GM23338 (cell line): ENCODE results near the gene PCDHB4. TPM values are rescaled to one million over a fixed set of nuclear protein-coding genes. Genes with fewer than 3 reads are reported as not detected.
"Not testable (repeated sequence)": the region's sequence is repeated elsewhere in the genome, so short reads cannot be mapped to it uniquely, and the experiment has no call there.

ENCODE experiments used
- ATAC-seq: fragments of 200-7000 bp; cut with Tn5 transposase; 3 replicates; pipeline ENCODE4 v1.9.1; 2020
- DNase-seq: peaks from one replicate; pipeline ENCODE4 v3.0.0-alpha.2; 2015; ENCODE audit warnings: low spot score
- H2AFZ ChIP-seq: fragments of 200-600 bp; sonication (generic); 2 replicates; pipeline ENCODE4 v1.8.0; 2016; ENCODE audit warnings: antibody characterized with exemption, mild to moderate bottlenecking, moderate library complexity
- H3F3A ChIP-seq: fragments of 200-600 bp; sonication (generic); replicated peaks from 2 replicates; pipeline ENCODE4 v1.8.0; 2017; ENCODE audit warnings: antibody characterized with exemption, mixed run types, low read depth
- H3K27ac ChIP-seq: fragments of 200-600 bp; sonication (generic); 2 replicates; pipeline ENCODE4 v1.6.1; 2016; ENCODE audit warnings: low read depth
- H3K27me3 ChIP-seq: fragments of 200-600 bp; sonication (generic); 2 replicates; pipeline ENCODE4 v1.8.0; 2016; ENCODE audit warnings: mild to moderate bottlenecking, mixed run types, moderate library complexity; ENCODE audit not compliant: insufficient read depth
- H3K36me3 ChIP-seq: fragments of 200-600 bp; sonication (generic); 2 replicates; pipeline ENCODE4 v1.8.0; 2016; ENCODE audit warnings: mild to moderate bottlenecking; ENCODE audit not compliant: insufficient read depth
- H3K4me1 ChIP-seq: fragments of 200-600 bp; sonication (generic); 2 replicates; pipeline ENCODE4 v1.8.0; 2016; ENCODE audit warnings: mild to moderate bottlenecking, moderate library complexity; ENCODE audit not compliant: insufficient read depth
- H3K4me2 ChIP-seq: fragments of 200-600 bp; sonication (generic); 2 replicates; pipeline ENCODE4 v1.7.1; 2017; ENCODE audit warnings: mixed run types
- H3K4me3 ChIP-seq: fragments of 200-600 bp; sonication (generic); 2 replicates; pipeline ENCODE4 v1.6.1; 2016; ENCODE audit warnings: mixed run types
- H3K79me2 ChIP-seq: fragments of 200-600 bp; sonication (generic); replicated peaks from 2 replicates; pipeline ENCODE4 v1.8.0; 2017; ENCODE audit warnings: mild to moderate bottlenecking; ENCODE audit not compliant: insufficient read depth
- H3K9me2 ChIP-seq: fragments of 200-600 bp; sonication (generic); 2 replicates; pipeline ENCODE4 v1.8.0; 2017; ENCODE audit not compliant: insufficient read depth
- H4K20me1 ChIP-seq: fragments of 200-600 bp; sonication (generic); replicated peaks from 2 replicates; pipeline ENCODE4 v1.8.0; 2017; ENCODE audit warnings: mild to moderate bottlenecking; ENCODE audit not compliant: insufficient read depth
- H3K27ac Mint-ChIP-seq: 2 replicates; pipeline ENCODE4 v1.8.0; 2020; ENCODE audit warnings: inconsistent platforms, mild to moderate bottlenecking, moderate library complexity, mixed read lengths
- H3K27me3 Mint-ChIP-seq: 3 replicates; pipeline ENCODE4 v1.8.0; 2022; ENCODE audit warnings: low read depth, mild to moderate bottlenecking, moderate library complexity, mixed read lengths, inconsistent platforms; ENCODE audit not compliant: insufficient read depth, poor library complexity
- H3K36me3 Mint-ChIP-seq: 3 replicates; pipeline ENCODE4 v1.8.0; 2021; ENCODE audit warnings: low read depth, mild to moderate bottlenecking, inconsistent platforms, moderate library complexity, mixed read lengths
- H3K4me1 Mint-ChIP-seq: 3 replicates; pipeline ENCODE4 v1.8.0; 2020; ENCODE audit warnings: mild to moderate bottlenecking, inconsistent platforms, mixed read lengths
- H3K4me3 Mint-ChIP-seq: 3 replicates; pipeline ENCODE4 v1.8.0; 2021; ENCODE audit warnings: moderate library complexity, mild to moderate bottlenecking, inconsistent platforms, mixed read lengths
- H3K9me3 Mint-ChIP-seq: 3 replicates; pipeline ENCODE4 v1.8.0; 2020; ENCODE audit warnings: moderate library complexity, mild to moderate bottlenecking, inconsistent platforms, mixed read lengths
- CREB1 ChIP-seq: fragments of 250-450 bp; sonication (Bioruptor Pico); IDR thresholded peaks from 2 replicates; pipeline ENCODE4 v1.5.0; 2020; ENCODE audit warnings: low read depth, mild to moderate bottlenecking, moderate library complexity
- POLR2AphosphoS5 ChIP-seq: IDR thresholded peaks from 2 replicates; pipeline ENCODE4 v1.6.1; 2016; ENCODE audit warnings: antibody characterized with exemption, low read depth
- STAT1 ChIP-seq: IDR thresholded peaks from one replicate; pipeline ENCODE4 v1.6.1; 2016; ENCODE audit warnings: antibody characterized with exemption; ENCODE audit not compliant: unreplicated experiment
- polyA plus RNA-seq: library from polyadenylated mRNA; unstranded; fragments of >200 nt; fragmentation: Nextera tagmentation; extraction: Ambion mirVana; gene quantifications from 2 replicates; pipeline ENCODE4 v1.2.1, GENCODE V29; 2016
- total RNA-seq: library from RNA; depleted of rRNA; stranded (reverse); fragments of >200 nt; shearing (Covaris generic); gene quantifications from 2 replicates; pipeline ENCODE4 v1.2.3, GENCODE V29; 2014
- TF ChIP-seq, protein P1 (sequence below), 2 experiments: fragments of 200-600 bp in 1 of 2; sonication (generic) in 1 of 2; conservative IDR thresholded peaks; 2 replicates each; pipeline versions ENCODE4 v1.5.1 to v1.6.1; 2016 to 2017; ENCODE audit warnings: antibody characterized with exemption in 2 of 2, low read depth in 2 of 2, mild to moderate bottlenecking in 2 of 2, moderate library complexity in 1 of 2
- TF ChIP-seq, protein P2 (sequence below): IDR thresholded peaks from 2 replicates; pipeline ENCODE4 v1.6.1; 2016; ENCODE audit warnings: antibody characterized with exemption

PCDHB4 gene
- total and polyA plus RNA-seq, 2 experiments from 2014 or later = 1.3 to 2.7 TPM

- TF ChIP-seq, protein P1, sequence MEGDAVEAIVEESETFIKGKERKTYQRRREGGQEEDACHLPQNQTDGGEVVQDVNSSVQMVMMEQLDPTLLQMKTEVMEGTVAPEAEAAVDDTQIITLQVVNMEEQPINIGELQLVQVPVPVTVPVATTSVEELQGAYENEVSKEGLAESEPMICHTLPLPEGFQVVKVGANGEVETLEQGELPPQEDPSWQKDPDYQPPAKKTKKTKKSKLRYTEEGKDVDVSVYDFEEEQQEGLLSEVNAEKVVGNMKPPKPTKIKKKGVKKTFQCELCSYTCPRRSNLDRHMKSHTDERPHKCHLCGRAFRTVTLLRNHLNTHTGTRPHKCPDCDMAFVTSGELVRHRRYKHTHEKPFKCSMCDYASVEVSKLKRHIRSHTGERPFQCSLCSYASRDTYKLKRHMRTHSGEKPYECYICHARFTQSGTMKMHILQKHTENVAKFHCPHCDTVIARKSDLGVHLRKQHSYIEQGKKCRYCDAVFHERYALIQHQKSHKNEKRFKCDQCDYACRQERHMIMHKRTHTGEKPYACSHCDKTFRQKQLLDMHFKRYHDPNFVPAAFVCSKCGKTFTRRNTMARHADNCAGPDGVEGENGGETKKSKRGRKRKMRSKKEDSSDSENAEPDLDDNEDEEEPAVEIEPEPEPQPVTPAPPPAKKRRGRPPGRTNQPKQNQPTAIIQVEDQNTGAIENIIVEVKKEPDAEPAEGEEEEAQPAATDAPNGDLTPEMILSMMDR (conservative IDR thresholded peaks at IDR 0.05; ENCODE audit: low read depth in 2 of 2) = no peak
- TF ChIP-seq, protein P2, sequence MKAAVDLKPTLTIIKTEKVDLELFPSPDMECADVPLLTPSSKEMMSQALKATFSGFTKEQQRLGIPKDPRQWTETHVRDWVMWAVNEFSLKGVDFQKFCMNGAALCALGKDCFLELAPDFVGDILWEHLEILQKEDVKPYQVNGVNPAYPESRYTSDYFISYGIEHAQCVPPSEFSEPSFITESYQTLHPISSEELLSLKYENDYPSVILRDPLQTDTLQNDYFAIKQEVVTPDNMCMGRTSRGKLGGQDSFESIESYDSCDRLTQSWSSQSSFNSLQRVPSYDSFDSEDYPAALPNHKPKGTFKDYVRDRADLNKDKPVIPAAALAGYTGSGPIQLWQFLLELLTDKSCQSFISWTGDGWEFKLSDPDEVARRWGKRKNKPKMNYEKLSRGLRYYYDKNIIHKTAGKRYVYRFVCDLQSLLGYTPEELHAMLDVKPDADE = no peak
- TF ChIP-seq POLR2AphosphoS5 (no peak), STAT1 (no peak), CREB1 (CRISPR knock-in tag) (no peak)
Observed at GRCh38 chr5:141150993-141151325, 29.3 kb downstream of the PCDHB4 start (continued).

- not testable (repeated sequence) for H3K4me2 ChIP-seq, H3K4me3 Mint-ChIP-seq, DNase-seq, ATAC-seq, H3K79me2 ChIP-seq, H3F3A ChIP-seq, H3K4me3 ChIP-seq, H3K36me3 ChIP-seq, H2AFZ ChIP-seq, H3K9me2 ChIP-seq, H3K27ac Mint-ChIP-seq, H4K20me1 ChIP-seq, H3K27me3 Mint-ChIP-seq, H3K27me3 ChIP-seq, H3K4me1 ChIP-seq, H3K4me1 Mint-ChIP-seq, H3K27ac ChIP-seq
- Mint-ChIP-seq H3K9me3 (peaks cover 32% of the 10 kb centered on the region), H3K36me3 (peaks cover 32% of the 10 kb centered on the region)
Observed at GRCh38 chr5:141151632-141152031, 30.0 kb downstream of the PCDHB4 start.

DNA sequence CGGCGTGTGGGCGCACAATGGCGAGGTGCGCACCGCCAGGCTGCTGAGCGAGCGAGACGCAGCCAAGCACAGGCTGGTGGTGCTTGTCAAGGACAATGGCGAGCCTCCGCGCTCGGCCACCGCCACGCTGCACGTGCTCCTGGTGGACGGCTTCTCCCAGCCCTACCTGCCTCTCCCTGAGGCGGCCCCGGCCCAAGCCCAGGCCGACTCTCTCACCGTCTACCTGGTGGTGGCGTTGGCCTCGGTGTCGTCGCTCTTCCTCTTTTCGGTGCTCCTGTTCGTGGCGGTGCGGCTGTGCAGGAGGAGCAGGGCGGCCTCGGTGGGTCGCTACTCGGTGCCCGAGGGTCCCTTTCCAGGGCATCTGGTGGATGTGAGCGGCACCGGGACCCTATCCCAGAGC, 30.5 kb downstream of the PCDHB4 start:
- H3K4me1 Mint-ChIP-seq, H2AFZ ChIP-seq, H3K79me2 ChIP-seq, H3K4me1 ChIP-seq, H3K36me3 ChIP-seq, H3K27ac Mint-ChIP-seq, H3K4me3 ChIP-seq, H3K27me3 ChIP-seq, H3K27ac ChIP-seq, H3K9me2 ChIP-seq, DNase-seq, H4K20me1 ChIP-seq, H3K4me3 Mint-ChIP-seq, H3K4me2 ChIP-seq, ATAC-seq, H3K27me3 Mint-ChIP-seq, H3F3A ChIP-seq: not testable (repeated sequence)
- Mint-ChIP-seq H3K9me3 (peaks cover 37% of the 10 kb centered on the region), H3K36me3 (peaks cover 36% of the 10 kb centered on the region)
